Neural cell (in vitro differentiated cells): ENCODE results near the gene PLEKHA4. TPM values are rescaled to one million over a fixed set of nuclear protein-coding genes. Genes with fewer than 3 reads are reported as not detected.

ENCODE experiments used
- H2AFZ ChIP-seq: fragments of 200-600, 300-800 bp; sonication (generic), shearing (Covaris generic); 2 replicates; pipeline ENCODE4 v1.6.0; 2014; ENCODE audit warnings: low read depth, mild to moderate bottlenecking, antibody characterized with exemption, low read length, moderate library complexity
- H3F3A ChIP-seq: fragments of 200-600 bp; shearing (Covaris generic); 2 replicates; pipeline ENCODE4 v1.6.1; 2016; ENCODE audit warnings: mild to moderate bottlenecking, moderate library complexity, mixed read lengths, antibody characterized with exemption, low read length; ENCODE audit not compliant: insufficient read depth, poor library complexity, severe bottlenecking
- H3K27ac ChIP-seq: fragments of 200-600, 300-800 bp; sonication (generic), shearing (Covaris generic); 2 replicates; pipeline ENCODE4 v1.5.1; 2014; ENCODE audit warnings: mild to moderate bottlenecking, low read length, moderate library complexity
- H3K27me3 ChIP-seq: fragments of 300-800, 200-600 bp; sonication (generic), shearing (Covaris generic); 2 replicates; pipeline ENCODE4 v1.6.0; 2014; ENCODE audit warnings: mild to moderate bottlenecking, low read depth, low read length, moderate library complexity; ENCODE audit not compliant: insufficient read depth
- H3K36me3 ChIP-seq: fragments of 300-800, 200-600 bp; sonication (generic), shearing (Covaris generic); 2 replicates; pipeline ENCODE4 v1.5.1; 2014; ENCODE audit warnings: mild to moderate bottlenecking, antibody characterized with exemption, low read length, moderate library complexity; ENCODE audit not compliant: insufficient read depth
- H3K4me2 ChIP-seq: fragments of 300-800, 200-600 bp; sonication (generic), shearing (Covaris generic); 2 replicates; pipeline ENCODE4 v1.6.0; 2014; ENCODE audit warnings: mild to moderate bottlenecking, low read length
- H3K4me3 ChIP-seq: fragments of 300-800, 200-600 bp; sonication (generic), shearing (Covaris generic); 2 replicates; pipeline ENCODE4 v1.5.1; 2014; ENCODE audit warnings: mild to moderate bottlenecking, low read length, moderate library complexity
- H3K79me2 ChIP-seq: fragments of 200-600 bp; shearing (Covaris generic); replicated peaks from 2 replicates; pipeline ENCODE4 v1.6.0; 2014; ENCODE audit warnings: mild to moderate bottlenecking, low read length, moderate library complexity; ENCODE audit not compliant: insufficient read depth
- H3K9ac ChIP-seq: fragments of 300-800, 200-600 bp; sonication (generic), shearing (Covaris generic); 2 replicates; pipeline ENCODE4 v1.6.1; 2016; ENCODE audit warnings: mild to moderate bottlenecking, low read length, mixed read lengths
- H3K9me2 ChIP-seq: fragments of 200-600 bp; shearing (Covaris generic); 2 replicates; pipeline ENCODE4 v1.6.1; 2016; ENCODE audit warnings: mild to moderate bottlenecking, low read length, mixed read lengths; ENCODE audit not compliant: insufficient read depth
- H3K9me3 ChIP-seq: fragments of 200-600, 300-800 bp; sonication (generic), shearing (Covaris generic); 2 replicates; pipeline ENCODE4 v1.6.1; 2016; ENCODE audit warnings: mild to moderate bottlenecking, mixed run types, low read length, moderate library complexity, mixed read lengths
- H4K20me1 ChIP-seq: fragments of 200-600 bp; shearing (Covaris generic); 2 replicates; pipeline ENCODE4 v1.6.1; 2016; ENCODE audit warnings: mild to moderate bottlenecking, mixed run types; ENCODE audit not compliant: insufficient read depth
- CTCF ChIP-seq: fragments of 450-650 bp; IDR thresholded peaks from 2 replicates; pipeline ENCODE4 v1.5.1; 2014; ENCODE audit warnings: antibody characterized with exemption, mild to moderate bottlenecking, moderate library complexity; ENCODE audit not compliant: poor library complexity, severe bottlenecking
- EP300 ChIP-seq: fragments of 450-650 bp; conservative IDR thresholded peaks from 2 replicates; pipeline ENCODE4 v1.6.1; 2014; ENCODE audit warnings: antibody characterized with exemption, mild to moderate bottlenecking, moderate library complexity; ENCODE audit not compliant: poor library complexity, severe bottlenecking
- EZH2 ChIP-seq: fragments of 200-600, 300-800 bp; shearing (Covaris generic), sonication (generic); IDR thresholded peaks from 2 replicates; pipeline ENCODE4 v1.6.1; 2014; ENCODE audit warnings: antibody characterized with exemption, low read length, borderline replicate concordance, mild to moderate bottlenecking; ENCODE audit not compliant: insufficient read depth, poor library complexity, severe bottlenecking
- MXI1 ChIP-seq: fragments of 450-650 bp; conservative IDR thresholded peaks from 2 replicates; pipeline ENCODE4 v1.6.1; 2014; ENCODE audit warnings: antibody characterized with exemption, mild to moderate bottlenecking; ENCODE audit not compliant: poor library complexity, severe bottlenecking
- POLR2AphosphoS5 ChIP-seq: IDR thresholded peaks from 2 replicates; pipeline ENCODE4 v1.6.1; 2012
- RAD21 ChIP-seq: fragments of 450-650 bp; conservative IDR thresholded peaks from 2 replicates; pipeline ENCODE4 v1.6.1; 2014; ENCODE audit warnings: antibody characterized with exemption, mild to moderate bottlenecking, moderate library complexity
- REST ChIP-seq: IDR thresholded peaks from 2 replicates; pipeline ENCODE4 v1.6.1; 2012; ENCODE audit warnings: borderline replicate concordance
- SMC3 ChIP-seq: fragments of 450-650 bp; conservative IDR thresholded peaks from 2 replicates; pipeline ENCODE4 v1.6.1; 2014; ENCODE audit warnings: antibody characterized with exemption, mild to moderate bottlenecking, moderate library complexity; ENCODE audit not compliant: poor library complexity
- TAF1 ChIP-seq: IDR thresholded peaks from 2 replicates; pipeline ENCODE4 v1.6.1; 2012; ENCODE audit warnings: low read depth
- polyA plus RNA-seq: library from polyadenylated mRNA; depleted of rRNA; stranded (reverse); fragments of >200 nt; gene quantifications from 2 replicates; pipeline ENCODE4 v1.2.3, GENCODE V29; 2014

Gene PLEKHA4
- polyA plus RNA-seq, 1 donor from 2014 or later = not detected

- Histone ChIP-seq H3K36me3 (no peaks in the 10 kb centered on the region), H3K4me3 (no peak overlapping the region), H4K20me1 (no peaks in the 10 kb centered on the region), H3F3A (no peaks in the 10 kb centered on the region), H2AFZ (no peak overlapping the region), H3K9ac (no peak overlapping the region), H3K79me2 (no peaks in the 10 kb centered on the region), H3K27me3 (no peaks in the 10 kb centered on the region), H3K4me2 (no peak overlapping the region), H3K27ac (no peak overlapping the region), H3K9me2 (no peaks in the 10 kb centered on the region), H3K9me3 (no peaks in the 10 kb centered on the region)
- TF ChIP-seq MXI1 (no peak), EP300 (no peak), REST (no peak), POLR2AphosphoS5 (no peak), CTCF (no peak), SMC3 (no peak), RAD21 (no peak), TAF1 (no peak), EZH2 (no peak)
Measured at GRCh38 chr19:48837687-48838086, 30.7 kb downstream of the PLEKHA4 start.

GRCh38 chr19:48837051-48837524 lies 31.3 kb downstream of the PLEKHA4 start:
- no peaks in the 10 kb centered on the region for H3K79me2 ChIP-seq
- no peaks in the 10 kb centered on the region for H3F3A ChIP-seq
- no peak overlapping the region for H3K9ac ChIP-seq
- H4K20me1 ChIP-seq = no peaks in the 10 kb centered on the region
- H3K27me3 ChIP-seq = no peaks in the 10 kb centered on the region
- H2AFZ ChIP-seq = peak overlapping the region; percentile 43
- no peaks in the 10 kb centered on the region for H3K9me3 ChIP-seq
- TF ChIP-seq TAF1 (no peak), EP300 (no peak), RAD21 (no peak), EZH2 (no peak), MXI1 (no peak), REST (no peak), CTCF (no peak), SMC3 (no peak)
- H3K9me2 ChIP-seq = no peaks in the 10 kb centered on the region
- H3K27ac ChIP-seq = no peak overlapping the region
- no peak overlapping the region for H3K4me2 ChIP-seq
- H3K4me3 ChIP-seq = peak overlapping the region; percentile 54
- H3K36me3 ChIP-seq = no peaks in the 10 kb centered on the region
